ENCODE data around the gene KIF1A. TPM values are rescaled to one million over a fixed set of nuclear protein-coding genes. Genes with fewer than 3 reads are reported as not detected.

Gene KIF1A
- total RNA-seq, 1 donor from 2014 or later: not detected

GRCh38 chr2:240720686-240721595, 99.1 kb downstream of the KIF1A start:
- no peak for DNase-seq (ENCODE audit: low spot score)

GRCh38 chr2:240719676-240720545, 100.1 kb downstream of the KIF1A start:
- DNase-seq (ENCODE audit: low spot score): no peak

- DNase-seq (ENCODE audit: low spot score): no peak
These were observed 101.0 kb downstream of the KIF1A start for GRCh38 chr2:240718896-240719490.

- DNase-seq (ENCODE audit: low spot score): no peak
These were observed 102.1 kb downstream of the KIF1A start for GRCh38 chr2:240717681-240718581.

GRCh38 chr2:240717181-240717641, 102.8 kb downstream of the KIF1A start:
- DNase-seq (ENCODE audit: low spot score): no peak

- no peak for DNase-seq (ENCODE audit: low spot score)
These were observed 103.8 kb downstream of the KIF1A start for GRCh38 chr2:240716130-240716798.

- no peak for DNase-seq (ENCODE audit: low spot score)
These were observed 105.0 kb downstream of the KIF1A start for GRCh38 chr2:240714747-240715725.

- no peak for DNase-seq (ENCODE audit: low spot score)
These were observed 105.9 kb downstream of the KIF1A start for GRCh38 chr2:240713928-240714746.

- DNase-seq (ENCODE audit: low spot score): no peak
These were observed 106.7 kb downstream of the KIF1A start for GRCh38 chr2:240713071-240713927.

GRCh38 chr2:240712121-240712520, 107.9 kb downstream of the KIF1A start:
- no peak for DNase-seq (ENCODE audit: low spot score)

- no peak for DNase-seq (ENCODE audit: low spot score)
These were observed 108.3 kb downstream of the KIF1A start for GRCh38 chr2:240711701-240712100.

- DNase-seq (ENCODE audit: low spot score): no peak
These were observed 108.7 kb downstream of the KIF1A start for GRCh38 chr2:240711296-240711695.

GRCh38 chr2:240708457-240708856, 111.6 kb downstream of the KIF1A start:
- DNase-seq (ENCODE audit: low spot score): no peak

GRCh38 chr2:240707821-240708220, 112.2 kb downstream of the KIF1A start:
- DNase-seq (ENCODE audit: low spot score): no peak

- DNase-seq (ENCODE audit: low spot score): no peak
These were observed 112.8 kb downstream of the KIF1A start for GRCh38 chr2:240707043-240707756.

- DNase-seq (ENCODE audit: low spot score): no peak
These were observed 114.7 kb downstream of the KIF1A start for GRCh38 chr2:240705204-240705791.

All from mesenteric fat pad (tissue), 1 donor.